GM18907 (cell line): Measurements from ENCODE around the gene FAM72B.
"Not testable (repeated sequence)": the region's sequence is repeated elsewhere in the genome, so short reads cannot be mapped to it uniquely, and the experiment has no call there.

Experiments used
- ATAC-seq: cut with Tn5 transposase; IDR thresholded peaks from one replicate; pipeline ENCODE4 v1.9.1; 2021; ENCODE audit warnings: mild to moderate bottlenecking, moderate library complexity; ENCODE audit not compliant: unreplicated experiment

Gene FAM72B

DNA sequence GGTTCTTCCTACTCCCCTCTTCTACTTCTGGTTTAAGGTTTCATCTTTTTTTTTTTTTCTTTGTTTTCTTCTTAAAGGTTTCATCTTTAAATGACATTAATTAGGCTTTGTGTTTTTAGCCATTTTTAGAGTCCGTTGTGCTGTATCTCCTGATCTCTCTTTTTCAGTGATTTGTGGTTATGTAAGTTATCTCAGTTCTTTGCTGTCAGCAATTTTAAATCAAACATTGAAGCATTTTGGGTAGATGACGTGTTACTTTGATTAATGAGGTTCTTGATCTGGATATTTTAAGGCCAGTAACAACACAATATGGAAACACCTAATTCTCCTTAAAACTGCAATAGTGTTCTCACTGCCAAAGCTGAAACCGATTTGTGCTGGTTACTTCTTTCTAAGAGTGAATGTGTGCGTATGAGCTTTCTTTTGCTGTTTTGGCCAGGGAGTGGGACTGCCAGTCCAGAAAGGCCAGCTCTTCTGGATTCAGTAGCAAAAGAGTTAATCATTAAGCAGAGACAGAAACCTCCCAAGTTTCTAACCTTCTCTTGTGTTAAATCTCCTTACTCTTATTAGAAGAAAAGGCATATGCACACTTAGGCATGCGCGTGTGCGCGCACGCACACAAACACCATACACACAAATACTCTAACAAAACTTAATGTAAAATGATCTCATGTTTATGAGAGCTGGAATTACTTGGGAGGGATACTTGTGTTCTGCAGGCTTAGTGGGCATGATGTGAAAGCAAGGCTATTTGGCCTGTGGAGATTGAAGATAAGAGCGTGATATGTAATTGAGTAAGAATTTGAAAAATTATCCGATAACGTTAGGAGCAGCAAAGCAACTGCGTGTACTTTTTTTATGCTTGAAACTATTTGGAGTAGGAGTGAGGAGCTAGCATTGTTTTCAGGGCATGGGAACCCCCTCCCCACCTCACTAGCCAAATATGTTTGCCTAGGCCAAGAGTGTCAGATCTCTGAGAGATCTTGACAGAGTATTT, 17.1 kb upstream of the FAM72B start:
- ATAC-seq: not testable (repeated sequence)

DNA sequence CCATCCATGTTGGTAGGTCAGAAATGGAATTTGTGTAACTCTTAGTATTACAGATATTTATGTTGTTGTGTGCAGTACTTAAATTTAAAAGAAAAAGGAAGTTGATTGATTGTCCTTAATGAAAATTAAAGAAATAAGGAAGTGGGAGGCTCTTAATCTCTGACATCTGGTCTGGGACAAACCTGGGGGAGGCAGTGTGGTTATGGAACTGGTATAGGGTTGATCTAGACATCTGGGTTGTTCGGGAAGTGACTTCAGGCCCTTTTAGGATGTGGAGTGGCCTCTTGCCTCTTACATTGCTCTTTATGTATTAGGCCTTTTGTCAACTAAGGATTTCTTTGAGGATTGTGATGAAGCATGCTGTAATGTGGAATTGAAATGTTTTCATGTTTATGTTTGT, 16.1 kb upstream of the FAM72B start:
- not testable (repeated sequence) for ATAC-seq

DNA sequence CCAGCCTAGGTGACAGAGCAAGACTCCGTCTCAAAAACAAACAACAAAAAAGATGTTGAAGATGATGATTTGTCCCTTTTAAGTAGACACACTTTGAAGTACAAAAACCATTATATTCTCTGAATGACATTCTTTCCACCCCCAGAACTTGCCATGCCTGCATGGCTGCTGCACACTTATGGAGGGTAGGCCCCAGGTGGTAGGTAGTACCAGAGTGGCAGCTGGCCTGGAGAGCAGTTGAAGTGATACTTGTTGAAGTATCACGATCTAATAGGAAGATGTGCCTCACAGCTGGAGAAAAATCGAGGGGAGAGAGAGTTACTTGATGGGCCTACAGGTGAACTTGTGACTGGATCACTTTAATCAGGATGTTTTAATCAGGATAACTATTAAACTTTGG, 15.6 kb upstream of the FAM72B start:
- ATAC-seq: not testable (repeated sequence)

DNA sequence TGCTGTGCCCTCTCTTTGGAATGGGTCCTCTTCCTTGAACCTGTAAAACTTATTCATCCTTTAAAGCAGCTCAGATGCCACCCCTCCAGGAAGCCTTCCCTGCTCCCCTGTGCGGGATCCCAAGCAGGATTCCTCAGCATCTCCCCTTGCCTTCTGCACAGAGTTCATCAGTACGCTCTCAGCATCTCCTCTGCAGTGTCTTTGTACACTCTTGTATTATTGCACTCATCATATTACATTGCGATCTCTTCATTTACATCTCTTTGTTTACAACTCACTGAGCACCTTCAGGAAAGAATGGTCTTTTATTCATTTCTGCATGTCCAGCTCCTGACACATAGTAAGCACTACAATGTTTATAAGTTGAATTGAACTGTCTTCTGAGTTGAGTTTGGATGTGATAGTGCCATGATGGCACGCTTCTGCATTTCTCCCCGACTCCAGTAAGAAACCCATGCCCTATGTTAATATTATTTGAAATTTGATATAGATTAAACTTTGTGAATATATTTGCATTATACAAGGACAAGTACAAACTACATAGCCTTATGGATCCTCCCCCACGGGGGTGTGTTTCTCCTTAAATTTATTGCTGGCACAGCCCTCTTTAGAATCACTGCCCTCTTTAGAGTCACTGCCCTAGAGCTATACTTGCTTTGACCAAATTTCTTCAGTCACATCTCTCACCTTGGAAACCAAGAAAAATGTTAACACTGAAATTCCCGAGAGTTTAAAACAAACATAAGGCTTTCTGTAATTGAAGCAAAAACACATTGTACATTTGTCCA, 13.1 kb upstream of the FAM72B start:
- not testable (repeated sequence) for ATAC-seq

DNA sequence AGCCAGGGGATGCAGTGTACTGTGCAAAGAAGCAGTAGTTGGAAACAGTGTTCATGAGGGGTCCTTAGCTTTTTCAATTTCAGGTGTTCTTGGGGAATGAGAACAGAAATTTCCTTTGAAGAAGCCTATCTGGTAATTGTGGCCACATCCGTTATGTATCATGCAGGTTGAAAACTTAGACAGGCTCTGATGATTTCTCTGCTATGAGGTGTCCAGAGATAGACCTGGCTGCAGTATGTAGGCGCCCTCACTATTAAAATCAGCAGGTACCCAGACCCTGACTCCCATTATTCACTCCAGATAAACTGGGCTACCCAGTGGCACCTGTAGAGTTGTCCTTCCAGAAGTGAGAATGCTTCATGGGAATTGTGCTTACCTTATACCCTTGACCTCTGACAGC, 8.4 kb upstream of the FAM72B start:
- ATAC-seq: not testable (repeated sequence)

DNA sequence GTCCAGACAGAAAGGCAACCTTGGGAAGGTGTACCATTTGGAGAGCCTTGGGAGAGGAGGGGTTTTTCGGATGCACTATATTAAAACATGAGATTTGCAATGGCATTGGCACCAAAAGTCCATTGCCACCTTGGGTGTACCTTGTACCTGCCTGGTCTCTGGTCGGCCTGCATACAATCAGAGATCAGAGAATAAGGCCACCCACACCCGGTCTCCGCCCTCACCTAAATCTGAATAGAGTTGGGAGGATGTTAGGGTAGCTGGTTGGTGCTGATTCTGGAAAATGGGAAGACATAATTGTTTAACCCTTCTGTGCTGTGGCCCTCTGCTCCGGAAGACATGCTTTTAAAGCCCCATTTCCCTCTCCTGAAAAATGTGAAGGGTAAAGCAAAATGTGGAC, 3.8 kb upstream of the FAM72B start:
- not testable (repeated sequence) for ATAC-seq

DNA sequence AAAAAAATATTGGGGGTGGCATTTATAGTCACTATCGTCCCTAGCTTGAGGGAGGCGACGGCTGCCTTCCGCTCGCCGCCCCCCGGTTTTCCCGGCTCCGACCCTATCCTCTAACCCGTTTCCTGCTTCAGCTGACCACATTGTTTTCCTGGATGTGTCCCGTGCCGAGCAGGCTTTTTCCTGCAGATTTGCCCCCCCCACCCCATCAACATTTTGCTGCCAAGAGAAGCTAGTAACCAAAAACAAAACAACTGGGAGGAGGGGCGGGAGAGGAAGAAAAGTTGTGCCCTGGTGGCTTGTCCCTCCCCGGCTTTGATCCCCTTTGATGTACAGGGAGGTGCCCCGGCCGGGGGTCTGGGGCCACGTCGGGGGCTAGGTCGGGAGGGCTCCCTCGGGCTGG, 2.1 kb upstream of the FAM72B start:
- ATAC-seq: not testable (repeated sequence)

DNA sequence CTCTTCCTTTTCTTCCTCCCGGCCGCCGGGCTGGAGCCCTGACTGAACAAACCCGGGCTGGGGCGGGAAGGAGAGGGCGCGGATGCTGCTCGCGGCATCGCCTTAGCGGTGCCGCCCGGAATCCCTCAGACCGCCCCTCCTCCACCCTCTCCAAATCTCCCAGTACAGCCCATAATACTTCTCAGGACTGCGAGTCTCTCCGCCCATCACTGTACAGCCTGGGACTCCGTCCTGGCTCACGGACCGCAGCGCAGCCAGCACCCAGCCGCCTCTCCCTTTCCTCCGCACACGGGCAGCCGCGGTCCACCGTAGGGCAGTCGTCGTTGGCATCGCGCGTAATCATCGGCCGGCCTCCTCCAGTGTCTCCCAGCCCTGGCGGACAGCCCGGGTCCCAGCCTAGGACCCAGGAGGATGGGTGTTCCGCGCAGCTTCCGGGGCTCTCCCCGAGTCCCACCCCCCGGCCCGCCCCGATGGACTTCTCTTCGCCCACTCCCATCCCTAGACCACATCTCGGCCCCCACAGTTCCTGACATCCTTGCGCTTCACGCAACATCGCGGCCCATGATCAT, 1.1 kb upstream of the FAM72B start:
- ATAC-seq: peak; percentile 9

DNA sequence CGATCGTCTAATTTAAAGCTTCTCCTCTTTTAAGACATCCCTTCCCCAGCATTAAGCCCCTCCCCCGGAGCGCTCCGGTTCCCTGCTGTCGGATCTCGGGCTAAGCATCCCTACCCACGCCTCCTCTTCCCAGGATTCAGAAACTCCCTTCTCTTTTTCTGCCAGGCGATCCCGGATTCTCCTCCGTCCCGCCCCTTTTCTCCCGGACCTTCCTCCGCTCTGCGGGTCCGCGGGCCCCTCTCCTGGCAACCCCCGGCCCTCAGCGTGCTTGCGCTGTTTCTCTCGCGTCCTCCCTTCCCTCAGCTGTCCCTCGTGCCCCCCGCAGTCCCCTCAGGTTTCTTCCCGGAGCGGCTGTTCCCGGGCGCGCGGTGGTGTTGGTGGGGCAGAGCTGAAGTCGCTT, 273 bp downstream of the FAM72B start:
- ATAC-seq: not testable (repeated sequence)

DNA sequence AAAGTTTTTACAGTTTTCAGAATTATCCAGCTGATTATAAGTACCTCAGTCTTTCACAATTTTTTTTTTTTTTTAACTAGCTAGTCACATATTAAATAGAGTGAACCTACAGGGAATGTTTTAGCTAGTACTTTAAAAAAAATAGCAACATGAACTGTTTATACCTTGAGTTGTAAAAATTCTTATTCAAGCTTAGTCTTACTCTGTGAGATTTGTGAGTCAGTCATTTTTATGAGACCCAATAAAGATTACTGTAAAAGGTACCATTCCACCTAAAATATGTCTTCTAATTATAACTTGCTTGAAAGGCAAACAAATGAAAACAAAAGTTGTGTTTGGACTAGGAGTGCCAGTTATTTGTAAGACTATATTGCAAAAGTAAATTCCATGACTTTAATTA, 5.9 kb downstream of the FAM72B start:
- not testable (repeated sequence) for ATAC-seq

DNA sequence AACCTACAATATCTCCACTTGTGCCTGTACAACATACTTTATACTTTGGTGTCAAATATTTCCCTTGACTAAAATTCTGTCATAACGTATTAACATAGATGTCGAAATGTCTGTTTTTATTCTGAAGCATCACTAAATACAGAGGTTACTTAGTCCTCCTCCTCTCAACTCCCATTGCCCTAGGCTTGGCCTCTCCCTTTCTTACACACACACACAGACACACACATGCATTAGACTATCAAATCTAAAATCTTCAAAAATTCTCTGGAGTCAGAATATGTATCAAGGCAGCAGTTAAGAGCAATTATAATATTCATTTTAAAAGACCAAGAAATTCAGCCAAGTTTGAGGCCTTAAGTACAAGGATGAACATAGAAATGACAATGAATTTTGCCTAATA, 7.5 kb downstream of the FAM72B start:
- ATAC-seq: not testable (repeated sequence)

DNA sequence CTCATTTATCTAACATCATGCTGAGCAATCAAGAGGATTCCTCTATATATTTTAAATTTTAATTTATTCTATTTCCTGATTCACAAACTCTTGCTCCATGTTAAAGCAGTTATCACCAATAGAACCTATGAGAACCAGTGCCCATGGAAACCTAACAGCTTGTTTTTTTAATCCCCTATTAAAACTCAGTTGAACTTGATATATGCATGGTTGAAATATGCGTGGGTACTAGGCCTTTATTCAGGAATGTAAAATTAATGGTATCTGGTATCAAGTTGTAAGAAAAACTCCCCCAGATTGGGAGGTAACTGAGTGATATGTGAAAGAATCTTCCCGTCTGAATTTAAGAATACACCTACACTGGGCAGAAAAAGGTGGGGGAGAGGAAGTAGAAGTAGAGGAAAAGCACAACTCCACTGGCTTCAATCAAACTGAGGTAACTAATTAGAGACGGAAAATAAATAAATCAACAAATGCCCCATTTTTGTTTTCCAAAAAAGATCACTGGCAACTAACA, 15.9 kb downstream of the FAM72B start:
- not testable (repeated sequence) for ATAC-seq

DNA sequence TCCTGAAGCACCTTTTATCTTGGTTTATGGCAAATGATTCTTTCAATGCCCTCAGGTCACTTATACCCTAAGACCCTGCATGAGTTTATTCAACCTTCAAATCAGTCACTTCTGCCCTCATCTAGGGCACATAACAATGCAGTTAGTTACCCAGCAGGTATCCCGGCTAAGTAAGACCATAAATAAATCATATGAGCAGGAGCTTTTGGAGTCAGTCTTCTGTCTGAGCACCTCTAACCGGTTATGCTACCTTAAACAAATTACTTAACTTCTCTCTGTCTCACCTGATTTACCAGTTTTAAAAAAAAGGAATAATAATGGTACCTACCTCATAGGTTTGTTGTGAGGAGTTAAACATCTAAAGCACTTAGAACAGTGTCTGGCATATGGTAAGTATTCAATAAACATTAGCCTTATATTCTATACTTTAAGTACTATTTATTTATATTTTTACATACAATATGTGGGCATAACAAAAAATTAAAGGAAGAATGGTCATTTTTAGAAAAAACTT, 16.9 kb downstream of the FAM72B start:
- ATAC-seq: not testable (repeated sequence)

DNA sequence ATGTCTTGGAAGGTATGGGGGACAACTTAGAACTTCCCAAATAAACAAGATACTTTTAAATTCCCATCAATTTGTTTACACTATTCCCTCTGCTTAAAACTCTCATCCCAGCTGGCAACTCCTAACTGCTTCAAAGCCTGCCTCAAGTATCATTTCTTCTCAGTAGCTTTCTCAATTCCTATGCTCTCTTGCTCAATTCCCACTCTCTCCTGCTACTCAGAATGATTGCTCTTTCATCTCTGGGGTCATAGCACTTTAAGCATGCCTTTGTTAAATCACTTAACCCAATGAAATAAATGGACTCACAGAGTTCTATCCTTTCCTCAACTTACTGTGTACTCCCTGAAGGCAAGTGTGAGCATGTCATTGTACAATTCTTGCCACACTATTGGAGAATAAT, 18.8 kb downstream of the FAM72B start:
- ATAC-seq: not testable (repeated sequence)

DNA sequence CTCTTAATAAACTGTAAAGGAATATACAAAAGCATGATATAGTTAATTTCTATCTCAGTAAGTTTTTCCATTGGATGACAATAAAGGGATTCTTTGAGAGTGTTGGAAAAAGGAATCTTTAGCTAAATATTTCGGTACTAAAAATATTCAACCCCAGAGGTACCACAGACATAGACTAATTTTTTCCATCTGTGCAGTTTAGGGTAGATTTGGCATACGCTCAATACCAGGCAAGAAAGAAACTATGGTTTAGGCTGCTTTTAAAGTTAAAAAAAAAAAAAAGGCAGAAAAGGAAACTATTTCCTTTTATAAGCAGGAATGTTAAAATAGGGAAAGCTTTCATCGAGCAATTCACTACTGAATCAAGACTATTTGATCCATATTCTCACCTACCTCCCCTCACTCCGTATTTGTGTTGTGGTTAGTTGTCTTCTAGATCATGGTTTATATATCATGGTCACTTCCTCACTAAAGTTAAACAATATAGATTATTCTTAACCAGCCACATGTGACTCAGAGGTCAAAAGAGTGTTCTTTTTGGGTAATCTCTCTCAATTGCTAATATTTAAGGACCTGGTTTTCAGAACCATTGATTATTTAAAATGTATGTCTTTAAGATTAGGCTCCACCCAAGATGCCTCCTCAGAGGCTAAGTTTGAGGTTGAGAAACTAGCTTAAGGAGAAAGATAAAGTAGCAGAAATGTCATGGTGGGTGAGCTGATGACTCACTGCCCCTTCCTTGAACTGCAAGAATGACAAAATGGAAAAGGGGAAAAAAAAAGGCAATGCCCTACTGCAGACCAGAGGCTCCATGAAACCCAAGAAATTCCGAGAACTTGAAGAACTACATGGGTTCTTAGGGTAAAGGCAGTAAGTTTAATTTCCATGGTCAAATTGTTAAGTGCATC, 20.0 kb downstream of the FAM72B start:
- peak; percentile 59 for ATAC-seq

DNA sequence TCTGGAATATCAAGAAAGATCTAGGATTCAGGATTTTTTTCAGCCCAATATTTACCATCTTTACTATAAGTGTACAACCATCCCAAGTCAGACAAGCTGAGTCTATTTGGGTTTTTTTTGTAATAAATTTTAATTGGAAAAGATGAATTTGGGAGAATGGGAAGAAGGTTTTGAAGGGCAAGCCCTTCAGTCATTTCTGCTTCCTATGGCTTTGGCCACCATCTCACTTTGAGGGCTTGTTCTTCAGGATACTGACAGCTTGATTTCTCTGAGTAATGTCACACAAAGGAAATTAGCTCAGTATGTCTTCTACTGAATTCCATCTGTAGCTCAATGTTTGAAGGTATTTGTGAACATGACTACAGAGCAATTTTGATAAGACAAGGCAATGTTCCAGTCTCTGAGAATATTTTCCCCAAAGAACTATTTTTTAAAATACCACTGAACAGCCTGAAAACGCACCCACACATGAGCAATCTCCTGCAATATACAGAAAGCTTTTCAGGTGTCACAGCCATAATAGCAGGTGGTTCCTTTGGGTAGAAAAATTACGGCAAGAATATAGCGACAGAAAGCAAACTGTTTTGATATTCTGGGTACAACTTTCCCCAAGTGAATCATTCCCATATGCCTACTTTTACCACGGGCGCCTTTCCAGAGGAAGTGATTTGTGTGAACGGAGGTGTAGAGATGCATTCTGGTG, 22.8 kb downstream of the FAM72B start:
- not testable (repeated sequence) for ATAC-seq

DNA sequence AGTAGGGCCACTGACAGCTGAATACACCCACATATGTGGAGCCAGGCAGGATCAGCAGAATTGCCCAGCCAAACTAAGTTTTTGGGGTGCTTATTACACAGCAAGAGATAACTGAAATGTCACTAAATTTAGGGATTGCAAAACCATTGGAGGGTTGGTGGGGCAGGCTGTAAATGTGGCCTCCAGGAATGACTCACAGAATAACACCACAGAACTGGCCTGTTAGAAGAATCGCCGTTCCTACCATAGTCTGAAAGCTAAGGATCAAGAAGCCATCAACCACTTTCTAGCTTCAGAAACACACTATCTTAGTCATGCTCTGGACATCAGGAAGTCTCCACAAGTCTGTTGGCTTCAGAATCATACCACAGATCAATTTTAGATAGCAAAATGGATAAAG, 24.0 kb downstream of the FAM72B start:
- ATAC-seq: not testable (repeated sequence)

DNA sequence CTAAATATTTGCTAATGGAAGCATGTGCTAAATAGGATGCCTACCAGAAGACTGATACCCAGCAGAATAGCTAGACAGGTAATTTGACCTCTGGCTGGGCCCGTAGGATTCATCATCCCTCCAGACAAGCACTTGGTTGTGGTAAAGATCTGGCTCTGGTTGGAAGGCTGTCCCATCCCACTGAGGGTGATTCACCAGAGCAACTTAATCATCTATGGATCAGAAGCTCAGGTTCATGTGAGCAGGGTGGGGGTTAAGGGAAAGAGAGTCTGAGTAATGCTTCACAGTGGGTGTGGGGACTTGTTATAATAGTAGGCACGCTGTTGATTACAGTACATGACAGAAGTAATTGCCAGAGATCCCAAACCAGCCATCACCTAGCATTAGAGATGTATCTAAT, 26.5 kb downstream of the FAM72B start:
- not testable (repeated sequence) for ATAC-seq

DNA sequence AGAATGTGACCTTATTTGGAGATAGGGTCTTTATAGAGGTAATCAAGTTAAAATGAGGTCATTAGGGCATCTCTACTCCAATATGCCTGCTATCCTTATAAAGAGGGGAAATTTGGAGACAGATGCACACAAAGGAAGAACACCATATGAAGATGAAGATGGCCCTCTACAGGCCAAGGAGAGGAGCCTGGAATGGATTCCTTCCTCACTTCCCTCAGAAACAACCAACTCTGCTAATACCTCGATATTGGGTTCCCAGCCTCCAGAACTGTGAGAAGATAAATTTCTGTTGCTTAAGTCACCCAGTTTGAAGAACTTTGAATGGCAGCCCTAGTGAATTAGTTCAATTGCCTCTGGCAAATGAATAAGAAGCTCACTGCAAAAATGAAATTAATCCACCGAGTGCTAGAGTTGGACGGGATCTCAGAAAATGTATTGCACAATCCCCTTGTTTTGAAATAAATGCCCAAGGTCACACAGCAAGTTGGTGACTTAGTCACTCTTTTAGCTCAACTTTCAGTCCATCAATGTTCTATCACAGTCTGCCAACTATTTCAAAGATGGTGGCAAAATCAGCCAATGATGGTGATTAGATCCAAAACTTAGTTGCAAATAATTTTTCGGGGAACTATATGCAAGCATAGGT, 27.1 kb downstream of the FAM72B start:
- ATAC-seq: not testable (repeated sequence)
